Body of pancreas (tissue), 4 donors: ENCODE results near the gene PRPF8. TPM values are rescaled to one million over a fixed set of nuclear protein-coding genes. Genes with fewer than 3 reads are reported as not detected.

Source experiments
- ATAC-seq: fragments of 150-250 bp; one replicate; pipeline ENCODE4 v1.9.1; 2016
- DNase-seq, 4 donors: peaks; one replicate each; pipeline ENCODE4 v3.0.0-alpha.2; 2019
- H3K27ac ChIP-seq, 4 donors: fragments of 200-600 bp; sonication (generic); 1 replicate in 3 of 4; 2 replicates in 1 of 4; pipeline versions ENCODE4 v1.5.1 to v1.6.1; 2016 to 2019; ENCODE audit warnings: mild to moderate bottlenecking in 1 of 4, mixed read lengths in 1 of 4, moderate library complexity in 1 of 4
- H3K27me3 ChIP-seq, 2 donors: fragments of 200-600 bp; sonication (generic); one replicate each; pipeline ENCODE4 v1.6.0; 2016; ENCODE audit warnings: mild to moderate bottlenecking in 1 of 2
- H3K36me3 ChIP-seq, 2 donors: fragments of 200-600 bp; sonication (generic); replicated peaks in 1 of 2; 2 replicates each; pipeline ENCODE4 v1.5.1; 2016; ENCODE audit warnings: low read depth in 2 of 2; ENCODE audit not compliant: insufficient read depth in 1 of 2
- H3K4me1 ChIP-seq: fragments of 200-600 bp; sonication (generic); one replicate; pipeline ENCODE4 v1.6.0; 2016
- H3K4me3 ChIP-seq, 2 donors: fragments of 200-600 bp; sonication (generic); 1 replicate in 1 of 2; 2 replicates in 1 of 2; pipeline ENCODE4 v1.5.1; 2016 to 2019
- H3K9me3 ChIP-seq, 3 donors: fragments of 200-600 bp; sonication (generic); 1 replicate in 2 of 3; 2 replicates in 1 of 3; pipeline ENCODE4 v1.5.1; 2016
- POLR2A ChIP-seq, 3 donors: fragments of 450-650 bp; IDR thresholded peaks; one replicate each; pipeline ENCODE4 v1.6.1; 2016; ENCODE audit warnings: antibody characterized with exemption in 3 of 3, mild to moderate bottlenecking in 2 of 3
- WGBS, 2 donors: methylation state at CpG; one replicate each; pipeline ENCODE4 v1.1.5; 2017; 5-methylcytosine and 5-hydroxymethylcytosine counted together
- intact Hi-C: fragments of 100-400 bp; cut with DNase I; formaldehyde crosslinking; loops from one replicate; pipeline ENCODE4 v1.15.1; 2023
- total RNA-seq, 2 donors: library from RNA; depleted of rRNA; stranded (reverse); fragments of >200 nt; gene quantifications; one replicate each; pipeline ENCODE4 v1.1.0, GENCODE V29; 2016
- TF ChIP-seq, protein P1 (sequence below), 7 experiments: fragments of 450-650 bp in 4 of 7; fragments of 200-600 bp in 3 of 7; sonication (generic) in 3 of 7; IDR thresholded peaks; one replicate each; pipeline ENCODE4 v1.5.1; 2016 to 2019; ENCODE audit warnings: antibody characterized with exemption in 7 of 7

The PRPF8 gene
- total RNA-seq, 2 donors from 2014 or later: 84.7 to 100 TPM

DNA sequence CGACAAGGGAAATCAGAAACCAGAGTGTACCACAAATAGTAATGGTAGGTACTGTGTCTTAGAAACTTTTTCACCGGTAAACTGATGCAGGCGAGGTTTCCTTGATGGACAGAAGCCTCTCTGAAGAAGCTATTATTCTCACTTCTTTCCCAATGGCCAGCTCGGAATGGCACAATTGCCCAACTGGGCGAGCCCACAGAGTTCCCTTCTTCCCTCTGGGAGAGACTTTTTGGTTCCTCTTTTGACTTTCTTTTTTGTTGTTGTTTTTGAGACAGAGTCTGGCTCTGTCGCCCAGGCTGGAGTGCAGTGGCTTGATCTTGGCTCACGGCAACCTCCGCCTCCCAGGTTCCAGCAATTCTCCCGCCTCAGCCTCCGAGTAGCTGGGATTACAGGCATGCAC lies 73.0 kb downstream of the PRPF8 start:
- DNase-seq (peak in 1 of 4 donors; percentile 43), ATAC-seq (no peak)
- WGBS, 2 donors: 74 to 84% methylated on average over 10 of the region's 10 CpGs
- Histone ChIP-seq H3K4me1 (no peaks in the 10 kb centered on the region), H3K36me3 (no peaks in the 10 kb centered on the region), H3K27me3 (no peaks in the 10 kb centered on the region), H3K27ac (peak overlapping the region in 1 of 4 donors; percentile 3), H3K9me3 (no peaks in the 10 kb centered on the region), H3K4me3 (no peak overlapping the region)
- no peak for TF ChIP-seq POLR2A (IDR thresholded peaks at IDR 0.05)
- TF ChIP-seq, protein P1, sequence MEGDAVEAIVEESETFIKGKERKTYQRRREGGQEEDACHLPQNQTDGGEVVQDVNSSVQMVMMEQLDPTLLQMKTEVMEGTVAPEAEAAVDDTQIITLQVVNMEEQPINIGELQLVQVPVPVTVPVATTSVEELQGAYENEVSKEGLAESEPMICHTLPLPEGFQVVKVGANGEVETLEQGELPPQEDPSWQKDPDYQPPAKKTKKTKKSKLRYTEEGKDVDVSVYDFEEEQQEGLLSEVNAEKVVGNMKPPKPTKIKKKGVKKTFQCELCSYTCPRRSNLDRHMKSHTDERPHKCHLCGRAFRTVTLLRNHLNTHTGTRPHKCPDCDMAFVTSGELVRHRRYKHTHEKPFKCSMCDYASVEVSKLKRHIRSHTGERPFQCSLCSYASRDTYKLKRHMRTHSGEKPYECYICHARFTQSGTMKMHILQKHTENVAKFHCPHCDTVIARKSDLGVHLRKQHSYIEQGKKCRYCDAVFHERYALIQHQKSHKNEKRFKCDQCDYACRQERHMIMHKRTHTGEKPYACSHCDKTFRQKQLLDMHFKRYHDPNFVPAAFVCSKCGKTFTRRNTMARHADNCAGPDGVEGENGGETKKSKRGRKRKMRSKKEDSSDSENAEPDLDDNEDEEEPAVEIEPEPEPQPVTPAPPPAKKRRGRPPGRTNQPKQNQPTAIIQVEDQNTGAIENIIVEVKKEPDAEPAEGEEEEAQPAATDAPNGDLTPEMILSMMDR (IDR thresholded peaks at IDR 0.05): no peak
- intact Hi-C loops: no loop called here

DNA sequence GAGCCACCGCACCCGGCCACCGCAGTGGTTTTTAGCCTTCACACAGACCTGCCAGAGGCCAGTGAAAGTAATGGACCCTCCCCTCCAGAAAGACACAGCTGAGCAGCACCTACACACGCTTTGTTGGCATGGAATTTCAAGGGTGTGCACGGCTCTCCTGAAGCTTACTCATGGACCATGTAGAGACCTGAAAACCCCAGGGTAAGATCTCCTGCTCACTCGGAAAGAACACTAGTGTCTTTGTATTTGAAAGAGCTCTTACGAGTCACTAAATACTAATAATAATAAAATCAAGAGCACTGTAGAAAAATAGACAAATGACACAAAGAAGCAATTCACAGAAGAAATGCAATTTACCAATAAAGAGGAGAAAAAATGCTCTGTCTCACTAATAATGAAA lies 76.0 kb downstream of the PRPF8 start:
- Histone ChIP-seq H3K9me3 (no peaks in the 10 kb centered on the region), H3K4me1 (no peaks in the 10 kb centered on the region), H3K27ac (no peak overlapping the region), H3K4me3 (no peak overlapping the region), H3K36me3 (no peaks in the 10 kb centered on the region), H3K27me3 (no peaks in the 10 kb centered on the region)
- TF ChIP-seq, protein P1 (IDR thresholded peaks at IDR 0.05): no peak
- no peak for TF ChIP-seq POLR2A (IDR thresholded peaks at IDR 0.05)
- ATAC-seq (no peak), DNase-seq (no peak)
- WGBS, 2 donors: 87 to 93% methylated on average over 4 to 7 of the region's 7 CpGs
- intact Hi-C loops: no loop called here

DNA sequence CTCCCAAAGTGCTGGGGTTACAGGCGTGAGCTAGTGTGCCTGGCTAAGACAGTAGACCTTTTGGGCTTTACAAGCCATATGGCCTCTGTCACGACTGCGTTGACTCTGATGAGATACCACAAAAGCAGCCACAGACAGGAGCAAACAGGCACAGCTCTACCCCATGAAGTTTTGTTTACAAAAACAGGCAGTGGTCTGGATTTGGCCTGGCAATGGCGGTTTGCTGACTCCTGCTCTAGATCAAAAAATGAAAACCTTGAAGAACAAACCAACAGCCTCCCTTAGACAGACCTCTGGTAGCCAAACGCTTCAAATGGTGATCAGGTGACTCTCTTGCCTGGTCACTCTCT lies 76.7 kb downstream of the PRPF8 start:
- 93 to 95% methylated on average over 5 of the region's 5 CpGs for WGBS, 2 donors
- DNase-seq (no peak), ATAC-seq (no peak)
- no peaks in the 10 kb centered on the region for H3K4me1 ChIP-seq
- H3K9me3 ChIP-seq: no peaks in the 10 kb centered on the region
- H3K36me3 ChIP-seq: no peaks in the 10 kb centered on the region
- H3K27ac ChIP-seq: peak overlapping the region in 2 of 4 donors; percentile 45 to 53
- intact Hi-C loops: no loop called here
- H3K4me3 ChIP-seq: no peak overlapping the region
- TF ChIP-seq POLR2A (IDR thresholded peaks at IDR 0.05): no peak
- TF ChIP-seq, protein P1 (IDR thresholded peaks at IDR 0.05): no peak
- no peaks in the 10 kb centered on the region for H3K27me3 ChIP-seq

DNA sequence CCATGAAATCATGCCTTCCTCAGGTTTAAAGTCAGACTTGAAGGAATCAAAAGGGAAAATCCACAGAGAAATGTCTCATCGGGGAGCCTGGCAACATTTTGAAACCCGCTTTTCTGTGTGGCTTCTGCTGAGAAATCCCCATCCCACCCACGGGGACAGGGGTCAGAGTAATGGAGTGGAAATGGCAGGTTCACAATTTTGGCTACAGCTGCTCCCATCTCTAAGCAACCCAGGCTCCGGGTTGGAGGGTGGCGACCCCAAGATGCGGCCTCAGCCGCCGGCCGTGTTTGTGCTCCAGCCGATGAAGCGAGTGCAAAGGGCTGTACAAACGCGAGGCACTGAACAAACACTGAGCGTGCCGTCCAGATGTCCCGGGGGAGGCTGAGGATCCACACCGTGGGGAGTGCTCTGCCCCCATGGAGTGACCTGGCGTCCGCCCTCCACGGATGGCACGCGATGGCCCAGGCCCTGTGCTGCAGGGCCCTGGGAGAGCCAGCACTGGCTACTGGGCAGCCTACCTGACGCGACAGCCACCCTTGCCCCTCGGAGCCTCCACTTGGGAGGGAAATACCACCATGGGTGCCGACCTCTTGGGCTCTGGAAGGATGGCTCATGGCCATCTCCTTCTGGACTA lies 78.2 kb downstream of the PRPF8 start:
- Histone ChIP-seq H3K27me3 (no peaks in the 10 kb centered on the region), H3K36me3 (no peaks in the 10 kb centered on the region), H3K4me1 (no peaks in the 10 kb centered on the region), H3K4me3 (no peak overlapping the region), H3K27ac (peak overlapping the region in 2 of 4 donors; percentile 45 to 53), H3K9me3 (no peaks in the 10 kb centered on the region)
- DNase-seq (peak in 3 of 4 donors; percentile 33 to 45 (median 43)), ATAC-seq (peak; percentile 22)
- intact Hi-C loops: no loop called here
- 87 to 92% methylated on average over 11 to 26 of the region's 26 CpGs for WGBS, 2 donors
- TF ChIP-seq, protein P1 (IDR thresholded peaks at IDR 0.05): no peak
- no peak for TF ChIP-seq POLR2A (IDR thresholded peaks at IDR 0.05)
